HG03060 (cell line): ENCODE measurements around the gene GLCCI1.

ENCODE experiments used
- ATAC-seq: cut with Tn5 transposase; IDR thresholded peaks from one replicate; pipeline ENCODE4 v1.9.1; 2021; ENCODE audit warnings: low read depth, moderate number of reproducible peaks; ENCODE audit not compliant: unreplicated experiment

The GLCCI1 gene

GRCh38 chr7:8125680-8126444 is 157.3 kb downstream of the GLCCI1 start:
- peak; percentile 69 for ATAC-seq

GRCh38 chr7:8126601-8127167 is 158.1 kb downstream of the GLCCI1 start:
- ATAC-seq = no peak

GRCh38 chr7:8128449-8129317 is 160.1 kb downstream of the GLCCI1 start:
- no peak for ATAC-seq

GRCh38 chr7:8129318-8129659 is 160.7 kb downstream of the GLCCI1 start:
- ATAC-seq = no peak

- no peak for ATAC-seq
These were observed 162.1 kb downstream of the GLCCI1 start for GRCh38 chr7:8130663-8131062.

- no peak for ATAC-seq
These were observed 163.4 kb downstream of the GLCCI1 start for GRCh38 chr7:8131694-8132605.

GRCh38 chr7:8133188-8133848 is 164.7 kb downstream of the GLCCI1 start:
- no peak for ATAC-seq

- peak; percentile 75 for ATAC-seq
These were observed 165.6 kb downstream of the GLCCI1 start for GRCh38 chr7:8134089-8134733.

GRCh38 chr7:8135417-8135816 is 166.8 kb downstream of the GLCCI1 start:
- no peak for ATAC-seq

- no peak for ATAC-seq
These were observed 167.6 kb downstream of the GLCCI1 start for GRCh38 chr7:8136051-8136730.
